CD4-positive, alpha-beta T cell (primary cell): ENCODE results near the gene DZIP1. TPM values are rescaled to one million over a fixed set of nuclear protein-coding genes. Genes with fewer than 3 reads are reported as not detected.
A peak's percentile ranks its signal among the peaks of the same experiment; 100 is the strongest.

Experiments used
- ATAC-seq: fragments of 200-7000 bp; cut with Tn5 transposase; one replicate; pipeline ENCODE4 v1.10.0; 2022; ENCODE audit warnings: mild to moderate bottlenecking; ENCODE audit not compliant: poor library complexity
- CTCF ChIA-PET: fragments of 350-600 bp; sonication (Branson Sonifier 250); formaldehyde crosslinking; loops from one replicate; lab custom pipeline; 2021; ENCODE audit warnings: antibody characterized with exemption, inconsistent platforms; lab: Charles Lee
- POLR2A ChIA-PET: fragments of 350-600 bp; sonication (Branson Sonifier 250); formaldehyde crosslinking; loops from one replicate; lab custom pipeline; 2021; ENCODE audit warnings: antibody characterized with exemption, inconsistent platforms; lab: Charles Lee
- DNase-seq, 14 experiments: peaks; one replicate each; pipeline ENCODE4 v3.0.0-alpha.2; 2013 to 2020; ENCODE audit warnings: mixed read lengths in 2 of 14
- H3K27ac ChIP-seq, 2 donors: one replicate each; pipeline versions ENCODE4 v1.5.1 to v1.7.0; 2013; ENCODE audit warnings: low read length in 2 of 2, low read depth in 1 of 2, mild to moderate bottlenecking in 1 of 2
- H3K27me3 ChIP-seq, 2 experiments: 1 replicate in 1 of 2; 2 replicates in 1 of 2; pipeline versions ENCODE4 v1.6.1 to v1.7.0; 2013; ENCODE audit warnings: low read length in 2 of 2, control low read depth in 1 of 2, mild to moderate bottlenecking in 1 of 2, moderate library complexity in 1 of 2; ENCODE audit not compliant: insufficient read depth in 2 of 2, control insufficient read depth in 1 of 2
- H3K36me3 ChIP-seq: one replicate; pipeline ENCODE4 v1.6.1; 2013; ENCODE audit warnings: low read length, control low read depth; ENCODE audit not compliant: insufficient read depth
- H3K4me1 ChIP-seq: one replicate; pipeline ENCODE4 v1.6.1; 2013; ENCODE audit warnings: low read length, control low read depth; ENCODE audit not compliant: insufficient read depth
- H3K4me3 ChIP-seq: one replicate; pipeline ENCODE4 v1.5.1; 2013; ENCODE audit warnings: mild to moderate bottlenecking, low read length, moderate library complexity
- H3K9me3 ChIP-seq, 2 experiments: 1 replicate in 1 of 2; 2 replicates in 1 of 2; pipeline versions ENCODE4 v1.6.1 to v1.7.0; 2013; ENCODE audit warnings: low read length in 2 of 2, mild to moderate bottlenecking in 2 of 2, control low read depth in 1 of 2, moderate library complexity in 1 of 2; ENCODE audit not compliant: control insufficient read depth in 1 of 2, insufficient read depth in 1 of 2
- H3K27ac Mint-ChIP-seq: one replicate; pipeline ENCODE4 v1.8.0; 2020; ENCODE audit warnings: mixed read lengths
- H3K27me3 Mint-ChIP-seq: one replicate; pipeline ENCODE4 v1.8.0; 2021; ENCODE audit warnings: mixed read lengths
- H3K36me3 Mint-ChIP-seq: one replicate; pipeline ENCODE4 v1.8.0; 2021; ENCODE audit warnings: low read depth, mixed read lengths
- H3K4me1 Mint-ChIP-seq: one replicate; pipeline ENCODE4 v1.8.0; 2021; ENCODE audit warnings: low read depth, mixed read lengths
- H3K4me3 Mint-ChIP-seq: one replicate; pipeline ENCODE4 v1.8.0; 2020; ENCODE audit warnings: mild to moderate bottlenecking, mixed read lengths
- H3K9me3 Mint-ChIP-seq: one replicate; pipeline ENCODE4 v1.8.0; 2020; ENCODE audit warnings: mixed read lengths
- intact Hi-C, 2 experiments: fragments of 100-400 bp; cut with DNase I in 1 of 2; cut with micrococcal nuclease in 1 of 2; formaldehyde crosslinking; loops; one replicate each; pipeline versions ENCODE4 v1.15.1 to v1.9.0; 2023 to 2025; cut with DNase I, micrococcal nuclease
- total RNA-seq, 174 experiments: library from RNA in 2 of 174; stranded (reverse) in 2 of 174; gene quantifications; one replicate each; pipeline ENCODE4 v1.2.3 and lab custom pipeline; 2021 to 2026
- TF ChIP-seq, protein P1 (sequence below): fragments of 200-600 bp; IDR thresholded peaks from one replicate; pipeline ENCODE4 v1.8.0; 2022; ENCODE audit warnings: antibody characterized with exemption, mild to moderate bottlenecking

DZIP1 gene
- total RNA-seq, 2 experiments from 2014 or later, result not detected

DNA sequence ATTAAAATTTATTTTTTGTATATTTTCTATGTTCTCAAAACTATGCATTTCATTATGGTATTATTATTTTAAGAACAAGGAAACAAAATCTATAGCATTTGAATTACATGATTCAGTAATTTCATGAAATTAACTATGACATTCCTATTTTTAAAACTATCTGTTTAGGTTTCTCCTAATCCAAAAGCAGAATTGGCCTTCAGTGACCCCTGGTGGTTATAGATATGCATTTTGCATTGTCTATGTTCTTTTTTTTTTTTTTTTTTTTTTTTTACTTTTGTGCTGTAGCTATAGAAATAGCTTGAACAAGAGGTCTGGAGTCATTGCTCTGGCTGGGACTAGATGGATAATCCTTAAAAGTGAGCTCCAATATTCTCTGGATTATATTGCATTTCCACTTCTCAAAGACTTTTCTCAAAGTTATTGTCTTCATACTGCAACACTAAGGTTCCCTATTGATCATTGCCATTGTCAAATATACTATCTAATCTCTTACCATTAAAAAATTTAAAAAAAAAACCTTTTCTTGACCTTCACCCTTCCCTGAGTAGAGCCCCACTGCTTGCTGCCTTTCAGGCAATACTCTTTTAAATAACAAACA lies 16.6 kb upstream of the DZIP1 start:
- H3K27me3 ChIP-seq, result peaks cover 0 to 5% of the 10 kb centered on the region in 2 experiments
- H3K27ac ChIP-seq, result no peak overlapping the region
- Mint-ChIP-seq H3K27me3 (peaks cover 26% of the 10 kb centered on the region), H3K4me3 (no peak overlapping the region), H3K4me1 (no peaks in the 10 kb centered on the region), H3K36me3 (no peaks in the 10 kb centered on the region), H3K27ac (no peak overlapping the region), H3K9me3 (peaks cover 14% of the 10 kb centered on the region)
- ATAC-seq, result no peak
- ChIA-PET CTCF (interaction anchor here (0.6 to 1.6 kb wide), 8 partner anchors 10 to 986 kb away, joined by 3 to 4 read pairs (median 4); partner anchors contain the start of gene DNAJC3), POLR2A (interaction anchor here (0.8 kb wide), 1 partner anchor 20 kb away, joined by 3 read pairs; no protein-coding TSS in a partner anchor)
- H3K4me3 ChIP-seq, result no peak overlapping the region
- TF ChIP-seq, protein P1, sequence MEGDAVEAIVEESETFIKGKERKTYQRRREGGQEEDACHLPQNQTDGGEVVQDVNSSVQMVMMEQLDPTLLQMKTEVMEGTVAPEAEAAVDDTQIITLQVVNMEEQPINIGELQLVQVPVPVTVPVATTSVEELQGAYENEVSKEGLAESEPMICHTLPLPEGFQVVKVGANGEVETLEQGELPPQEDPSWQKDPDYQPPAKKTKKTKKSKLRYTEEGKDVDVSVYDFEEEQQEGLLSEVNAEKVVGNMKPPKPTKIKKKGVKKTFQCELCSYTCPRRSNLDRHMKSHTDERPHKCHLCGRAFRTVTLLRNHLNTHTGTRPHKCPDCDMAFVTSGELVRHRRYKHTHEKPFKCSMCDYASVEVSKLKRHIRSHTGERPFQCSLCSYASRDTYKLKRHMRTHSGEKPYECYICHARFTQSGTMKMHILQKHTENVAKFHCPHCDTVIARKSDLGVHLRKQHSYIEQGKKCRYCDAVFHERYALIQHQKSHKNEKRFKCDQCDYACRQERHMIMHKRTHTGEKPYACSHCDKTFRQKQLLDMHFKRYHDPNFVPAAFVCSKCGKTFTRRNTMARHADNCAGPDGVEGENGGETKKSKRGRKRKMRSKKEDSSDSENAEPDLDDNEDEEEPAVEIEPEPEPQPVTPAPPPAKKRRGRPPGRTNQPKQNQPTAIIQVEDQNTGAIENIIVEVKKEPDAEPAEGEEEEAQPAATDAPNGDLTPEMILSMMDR, result peak; percentile 68
- intact Hi-C loops, result no loop called here
- peak in 4 of 14 experiments; percentile 15 to 57 (median 44) for DNase-seq
- no peaks in the 10 kb centered on the region for H3K36me3 ChIP-seq
- no peaks in the 10 kb centered on the region for H3K4me1 ChIP-seq
- H3K9me3 ChIP-seq, result peaks cover 5 to 28% of the 10 kb centered on the region in 2 experiments

DNA sequence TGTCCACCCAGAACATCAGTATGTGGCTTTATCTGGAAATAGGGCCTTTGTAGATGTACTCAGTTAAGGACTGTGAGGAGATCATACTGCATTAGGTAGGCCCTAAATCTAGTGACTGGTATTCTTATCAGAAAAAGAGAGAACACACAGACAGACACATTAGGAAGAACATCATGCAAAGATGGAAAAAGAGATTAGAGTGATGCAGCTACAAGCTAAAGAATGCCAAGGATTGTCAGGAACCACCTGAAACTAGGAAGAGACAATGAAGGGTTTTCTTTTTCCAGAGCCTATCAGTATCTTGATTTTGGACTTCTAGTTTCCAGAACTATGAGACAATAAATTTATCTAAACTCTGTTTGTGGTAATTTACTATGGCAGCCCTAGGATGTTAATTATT lies 15.0 kb upstream of the DZIP1 start:
- intact Hi-C loops, result no loop called here
- Histone ChIP-seq H3K27me3 (peaks cover 0 to 5% of the 10 kb centered on the region in 2 experiments), H3K9me3 (peaks cover 5 to 12% of the 10 kb centered on the region in 2 experiments), H3K36me3 (no peaks in the 10 kb centered on the region), H3K4me3 (no peak overlapping the region), H3K27ac (no peak overlapping the region), H3K4me1 (no peaks in the 10 kb centered on the region)
- Mint-ChIP-seq H3K36me3 (no peaks in the 10 kb centered on the region), H3K9me3 (peaks cover 8% of the 10 kb centered on the region), H3K27ac (no peak overlapping the region), H3K27me3 (peaks cover 27% of the 10 kb centered on the region), H3K4me3 (no peak overlapping the region), H3K4me1 (no peaks in the 10 kb centered on the region)
- TF ChIP-seq, protein P1, result no peak
- ATAC-seq (no peak), DNase-seq (no peak)
- ChIA-PET POLR2A (no interaction called here), CTCF (interaction anchor here (0.6 kb wide), 1 partner anchor 35 kb away, joined by 4 read pairs; no protein-coding TSS in a partner anchor)

DNA sequence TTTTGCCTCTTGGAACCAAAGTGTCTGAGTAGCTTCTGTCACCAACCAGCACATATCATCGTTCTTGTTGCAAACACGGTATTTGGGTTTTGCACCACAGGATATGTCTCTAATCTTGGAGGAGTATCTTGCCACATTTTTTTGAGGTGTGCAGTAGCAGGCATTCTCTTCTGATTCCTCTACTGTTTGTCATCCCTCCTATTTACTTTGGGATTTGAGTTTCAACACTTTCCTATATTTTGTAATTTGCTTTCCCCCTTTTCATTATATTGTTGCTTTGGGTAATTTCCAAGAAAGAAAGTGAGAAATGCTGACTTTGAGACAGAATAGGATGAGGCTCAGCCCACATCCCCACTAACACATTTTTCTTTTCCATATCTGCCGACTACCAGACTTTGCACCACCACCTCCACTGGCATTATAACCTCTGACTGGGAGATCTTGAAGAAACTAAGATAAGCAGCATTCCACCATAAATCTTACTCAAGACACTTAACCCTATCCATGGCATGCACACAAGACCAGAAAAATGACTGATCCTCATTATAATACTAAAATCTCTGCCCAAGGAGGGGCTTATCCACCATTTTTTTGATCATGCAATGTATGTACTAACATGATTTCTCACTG lies 12.0 kb upstream of the DZIP1 start:
- H3K27me3 Mint-ChIP-seq, result peaks cover 17% of the 10 kb centered on the region
- no peaks in the 10 kb centered on the region for H3K36me3 Mint-ChIP-seq
- no peaks in the 10 kb centered on the region for H3K36me3 ChIP-seq
- no peak overlapping the region for H3K4me3 ChIP-seq
- no peak overlapping the region for H3K27ac ChIP-seq
- intact Hi-C loops, result no loop called here
- TF ChIP-seq, protein P1, result no peak
- ATAC-seq (no peak), DNase-seq (no peak)
- H3K4me1 Mint-ChIP-seq, result no peaks in the 10 kb centered on the region
- no peak overlapping the region for H3K27ac Mint-ChIP-seq
- no peaks in the 10 kb centered on the region for H3K4me1 ChIP-seq
- H3K27me3 ChIP-seq, result no peaks in the 10 kb centered on the region
- H3K9me3 ChIP-seq, result peaks cover 0 to 5% of the 10 kb centered on the region in 2 experiments
- POLR2A ChIA-PET, result no interaction called here
- H3K4me3 Mint-ChIP-seq, result no peak overlapping the region
- CTCF ChIA-PET, result no interaction called here
- peaks cover 3% of the 10 kb centered on the region for H3K9me3 Mint-ChIP-seq
